Tibial nerve (tissue), 4 donors: ENCODE data around the gene UBE2N. TPM values are rescaled to one million over a fixed set of nuclear protein-coding genes. Genes with fewer than 3 reads are reported as not detected.

ENCODE experiments used
- DNase-seq, 2 donors: peaks; one replicate each; pipeline ENCODE4 v3.0.0-alpha.2; 2019; ENCODE audit warnings: low spot score in 2 of 2
- H3K27ac ChIP-seq, 4 donors: fragments of 200-600 bp; sonication (generic) in 3 of 4; one replicate each; pipeline ENCODE4 v1.5.1; 2017 to 2019; ENCODE audit warnings: mild to moderate bottlenecking in 1 of 4
- H3K27me3 ChIP-seq, 2 donors: fragments of 200-600 bp; sonication (generic) in 1 of 2; one replicate each; pipeline versions ENCODE4 v1.5.1 to v1.6.0; 2017 to 2019
- H3K36me3 ChIP-seq, 3 donors: fragments of 200-600 bp; sonication (generic); one replicate each; pipeline ENCODE4 v1.5.1; 2018 to 2019
- H3K4me1 ChIP-seq, 4 donors: fragments of 200-600 bp; sonication (generic) in 3 of 4; one replicate each; pipeline ENCODE4 v1.5.1; 2017 to 2019
- H3K4me3 ChIP-seq, 4 donors: fragments of 200-600 bp; sonication (generic) in 3 of 4; one replicate each; pipeline ENCODE4 v1.5.1; 2017 to 2019; ENCODE audit warnings: mild to moderate bottlenecking in 1 of 4, moderate library complexity in 1 of 4
- H3K9me3 ChIP-seq, 4 donors: fragments of 200-600 bp; sonication (generic) in 3 of 4; one replicate each; pipeline ENCODE4 v1.5.1; 2017 to 2019
- CTCF ChIP-seq, 5 experiments: fragments of 200-600 bp in 3 of 5; fragments of 450-650 bp in 2 of 5; sonication (generic) in 3 of 5; IDR thresholded peaks; one replicate each; pipeline ENCODE4 v1.5.1; 2016 to 2019; ENCODE audit warnings: antibody characterized with exemption in 5 of 5, mild to moderate bottlenecking in 3 of 5, moderate library complexity in 2 of 5
- EP300 ChIP-seq, 2 donors: sonication (generic); formaldehyde crosslinking; IDR thresholded peaks; one replicate each; pipeline ENCODE4 v1.6.1; 2017; ENCODE audit warnings: antibody characterized with exemption in 2 of 2, mild to moderate bottlenecking in 1 of 2
- POLR2A ChIP-seq, 2 donors: fragments of 450-650 bp; IDR thresholded peaks; one replicate each; pipeline ENCODE4 v1.6.1; 2017; ENCODE audit warnings: antibody characterized with exemption in 2 of 2, mild to moderate bottlenecking in 2 of 2, moderate library complexity in 2 of 2
- WGBS, 2 donors: methylation state at CpG; one replicate each; pipeline ENCODE4 v1.1.5; 2018; 5-methylcytosine and 5-hydroxymethylcytosine counted together
- total RNA-seq, 4 donors: library from RNA; depleted of rRNA; stranded (reverse); fragments of >200 nt; gene quantifications; one replicate each; pipeline ENCODE4 v1.1.0, GENCODE V29; 2016

UBE2N gene, protein sequence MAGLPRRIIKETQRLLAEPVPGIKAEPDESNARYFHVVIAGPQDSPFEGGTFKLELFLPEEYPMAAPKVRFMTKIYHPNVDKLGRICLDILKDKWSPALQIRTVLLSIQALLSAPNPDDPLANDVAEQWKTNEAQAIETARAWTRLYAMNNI
- 10 to 100 TPM; 20.8 to 31.0 (median 29.4) TPM for total RNA-seq

DNA sequence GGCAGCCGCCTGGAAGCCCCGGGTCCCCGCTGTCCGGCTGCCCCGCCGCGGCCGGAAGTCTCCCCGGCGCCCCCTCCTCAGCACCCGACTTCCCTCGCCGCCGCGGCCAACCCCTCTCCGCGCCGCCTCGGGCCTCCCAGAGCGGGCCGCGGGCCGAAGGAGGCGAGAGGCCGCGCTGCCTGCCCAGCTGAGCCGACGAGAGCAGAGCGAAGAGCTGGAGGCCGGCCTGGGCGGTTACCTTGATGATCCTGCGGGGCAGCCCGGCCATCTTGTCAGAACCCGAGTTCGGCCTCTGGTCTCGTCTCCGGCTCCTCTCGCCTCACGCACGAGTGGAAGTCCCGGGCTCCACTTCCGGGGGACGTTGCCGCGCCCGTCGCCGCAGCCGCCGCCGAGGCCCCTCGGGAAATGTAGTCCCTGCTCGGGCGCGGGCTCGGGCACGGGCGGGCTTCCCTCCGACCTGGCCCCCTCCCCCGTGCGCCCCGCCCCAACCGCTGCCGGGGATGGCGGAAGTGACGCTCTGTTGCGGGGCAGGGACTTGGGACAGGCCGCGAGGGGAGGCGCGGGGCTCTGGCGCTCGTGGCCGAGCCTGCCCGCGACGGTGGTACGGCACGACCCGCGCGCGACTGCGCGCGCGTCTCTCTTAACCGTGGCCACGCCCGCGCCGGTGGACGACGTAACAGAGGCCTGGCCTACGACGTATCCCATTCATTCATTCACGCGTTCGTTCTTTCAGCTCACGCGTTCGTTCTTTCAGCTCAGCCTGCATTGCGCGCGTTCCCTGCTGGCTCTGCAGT, at the start of gene UBE2N:
Gene UBE2N (minus strand): TSS at position 331 of the 794 bp plus-strand sequence. CDS start 63 bp downstream, at position 268.
- peak within 1 kb of the TSS; percentile 90 to 98 (median 95) for H3K27ac ChIP-seq
- 0 to 1% methylated on average over 18 to 71 of the region's 105 CpGs for WGBS, 2 donors
- DNase-seq, result peak; percentile 86 to 88
- peaks cover 0 to 49% (median 27%) of the 10 kb centered on the region in 4 donors for H3K4me1 ChIP-seq
- TF ChIP-seq POLR2A (IDR thresholded peaks at IDR 0.05), result peak; percentile 32 to 72
- TF ChIP-seq EP300 (IDR thresholded peaks at IDR 0.05), result peak in 1 of 2 donors; percentile 85
- peak in 2 of 5 experiments; percentile 11 to 23 for TF ChIP-seq CTCF (IDR thresholded peaks at IDR 0.05)
- no peaks in the 10 kb centered on the region for H3K36me3 ChIP-seq
- H3K27me3 ChIP-seq, result no peaks in the 10 kb centered on the region
- H3K9me3 ChIP-seq, result no peaks in the 10 kb centered on the region
- peak within 1 kb of the TSS; percentile 86 to 99 (median 94) for H3K4me3 ChIP-seq

DNA sequence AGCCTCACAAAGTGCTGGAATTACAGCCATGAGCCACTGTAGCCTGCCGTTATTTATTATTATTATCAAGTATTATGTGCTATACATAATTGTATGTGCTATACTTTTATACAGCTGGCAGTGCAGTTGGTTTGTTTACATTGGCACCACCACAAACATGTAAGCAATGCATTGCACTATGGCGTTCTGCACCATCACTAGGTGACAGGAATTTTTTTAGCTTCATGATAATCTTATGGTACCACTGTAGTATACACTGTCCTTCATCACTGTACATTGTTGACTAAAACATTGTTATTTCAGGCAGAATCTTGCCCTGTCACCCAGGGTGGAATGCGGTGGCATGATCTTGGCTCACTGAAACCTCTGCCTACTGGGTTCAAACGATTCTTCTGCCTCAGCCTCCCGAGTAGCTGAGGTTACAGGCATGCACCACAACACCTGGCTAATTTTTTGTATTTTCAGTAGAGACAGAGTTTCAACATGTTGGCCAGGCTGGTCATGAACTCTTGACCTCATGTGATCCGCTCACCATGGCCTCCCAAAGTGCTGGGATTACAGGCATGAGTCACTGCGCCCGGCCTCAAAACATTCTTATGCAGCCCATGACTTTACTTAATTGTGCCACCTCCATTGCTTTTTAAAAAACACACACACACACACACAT, 42.7 kb upstream of the UBE2N start:
- Histone ChIP-seq H3K27me3 (no peaks in the 10 kb centered on the region), H3K27ac (no peak overlapping the region), H3K4me1 (peaks cover 0 to 3% (median 0%) of the 10 kb centered on the region in 4 donors), H3K36me3 (peaks cover 0 to 89% (median 14%) of the 10 kb centered on the region in 3 donors), H3K4me3 (no peak overlapping the region), H3K9me3 (no peaks in the 10 kb centered on the region)
- DNase-seq, result no peak
- no peak for TF ChIP-seq EP300 (IDR thresholded peaks at IDR 0.05)
- TF ChIP-seq CTCF (IDR thresholded peaks at IDR 0.05), result no peak
- no peak for TF ChIP-seq POLR2A (IDR thresholded peaks at IDR 0.05)
- 64 to 67% methylated on average over 8 of the region's 8 CpGs for WGBS, 2 donors

- 87 to 92% methylated on average over 4 of the region's 4 CpGs for WGBS, 2 donors
- no peak overlapping the region for H3K4me3 ChIP-seq
- no peak overlapping the region for H3K27ac ChIP-seq
- no peaks in the 10 kb centered on the region for H3K27me3 ChIP-seq
- peaks cover 0 to 89% (median 14%) of the 10 kb centered on the region in 3 donors for H3K36me3 ChIP-seq
- no peaks in the 10 kb centered on the region for H3K9me3 ChIP-seq
- H3K4me1 ChIP-seq, result peaks cover 0 to 3% (median 0%) of the 10 kb centered on the region in 4 donors
- TF ChIP-seq POLR2A (IDR thresholded peaks at IDR 0.05) (no peak), EP300 (IDR thresholded peaks at IDR 0.05) (no peak), CTCF (IDR thresholded peaks at IDR 0.05) (no peak)
- no peak for DNase-seq
Observed at GRCh38 chr12:93483151-93483807, 41.5 kb upstream of the UBE2N start.

DNA sequence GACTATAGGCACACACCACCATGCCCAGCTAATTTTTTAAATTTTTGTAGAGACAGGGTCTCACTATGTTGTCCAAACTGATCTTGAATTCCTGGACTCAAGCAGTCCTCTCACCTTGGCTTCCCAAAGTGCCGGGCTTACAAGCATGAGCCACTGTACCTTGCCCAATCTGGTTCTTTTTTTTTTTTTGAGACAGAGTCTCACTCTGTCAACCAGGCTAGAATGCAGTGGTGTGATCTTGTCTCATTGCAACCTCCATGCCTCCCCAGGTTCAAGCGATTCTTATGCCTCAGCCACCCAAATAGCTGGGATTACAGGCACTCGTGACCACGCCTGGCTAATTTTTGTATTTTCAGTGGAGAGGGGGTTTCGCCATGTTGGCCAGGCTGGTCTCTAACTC, 41.0 kb upstream of the UBE2N start:
- Histone ChIP-seq H3K27me3 (no peaks in the 10 kb centered on the region), H3K9me3 (no peaks in the 10 kb centered on the region), H3K4me1 (peaks cover 0 to 3% (median 0%) of the 10 kb centered on the region in 4 donors), H3K4me3 (no peak overlapping the region), H3K36me3 (peaks cover 0 to 89% (median 19%) of the 10 kb centered on the region in 3 donors), H3K27ac (no peak overlapping the region)
- TF ChIP-seq CTCF (IDR thresholded peaks at IDR 0.05) (no peak), POLR2A (IDR thresholded peaks at IDR 0.05) (no peak), EP300 (IDR thresholded peaks at IDR 0.05) (no peak)
- DNase-seq, result no peak
- 96 to 97% methylated on average over 5 of the region's 5 CpGs for WGBS, 2 donors
